Fibroblast of lung (primary cell): ENCODE measurements around the gene AMBP. TPM values are rescaled to one million over a fixed set of nuclear protein-coding genes. Genes with fewer than 3 reads are reported as not detected.

Source experiments
- DNase-seq, 2 donors: peaks; one replicate each; pipeline versions ENCODE4 v3.0.0 to v3.0.0-alpha.2; 2010; ENCODE audit warnings: low read depth in 2 of 2
- H2AFZ ChIP-seq: 2 replicates; pipeline ENCODE4 v1.5.1; 2012; ENCODE audit warnings: low read length, control low read depth, inconsistent platforms
- H3K27ac ChIP-seq: 2 replicates; pipeline ENCODE4 v1.5.1; 2011; ENCODE audit warnings: low read length, control low read depth; ENCODE audit not compliant: insufficient read depth
- H3K27me3 ChIP-seq: 2 replicates; pipeline ENCODE4 v1.5.1; 2011; ENCODE audit warnings: mild to moderate bottlenecking, low read length; ENCODE audit not compliant: control insufficient read depth, insufficient read depth
- H3K36me3 ChIP-seq: 2 replicates; pipeline ENCODE4 v1.5.1; 2011; ENCODE audit warnings: low read length; ENCODE audit not compliant: control insufficient read depth, insufficient read depth
- H3K4me1 ChIP-seq: 2 replicates; pipeline ENCODE4 v1.5.1; 2011; ENCODE audit warnings: low read length; ENCODE audit not compliant: control insufficient read depth, insufficient read depth; ENCODE audit errors: extremely low read depth
- H3K4me2 ChIP-seq: 2 replicates; pipeline ENCODE4 v1.5.1; 2011; ENCODE audit warnings: low read length, control low read depth; ENCODE audit not compliant: insufficient read depth; ENCODE audit errors: extremely low read depth
- H3K4me3 ChIP-seq, 4 experiments: fragments of 200-600 bp in 1 of 4; sonication (generic) in 1 of 4; replicated peaks in 1 of 4; 2 replicates each; pipeline ENCODE4 v1.5.1; 2011 to 2016; ENCODE audit warnings: low read length in 4 of 4, low read depth in 3 of 4, mild to moderate bottlenecking in 3 of 4, control low read depth in 2 of 4, inconsistent platforms in 1 of 4, mixed read lengths in 1 of 4; ENCODE audit not compliant: insufficient read depth in 1 of 4; ENCODE audit errors: control extremely low read depth in 1 of 4
- H3K79me2 ChIP-seq: 2 replicates; pipeline ENCODE4 v1.5.1; 2012; ENCODE audit warnings: mild to moderate bottlenecking, low read length, inconsistent platforms; ENCODE audit not compliant: control insufficient read depth, insufficient read depth
- H3K9ac ChIP-seq: 2 replicates; pipeline ENCODE4 v1.5.1; 2011; ENCODE audit warnings: mild to moderate bottlenecking, low read length, control low read depth; ENCODE audit not compliant: insufficient read depth
- H3K9me3 ChIP-seq: 2 replicates; pipeline ENCODE4 v1.5.1; 2012; ENCODE audit warnings: low read depth, low read length; ENCODE audit not compliant: control insufficient read depth, insufficient read depth
- H4K20me1 ChIP-seq: 2 replicates; pipeline ENCODE4 v1.5.1; 2011; ENCODE audit warnings: low read length; ENCODE audit not compliant: control insufficient read depth, insufficient read depth; ENCODE audit errors: extremely low read depth
- CTCF ChIP-seq, 2 donors: IDR thresholded peaks in 1 of 2; conservative IDR thresholded peaks in 1 of 2; 1 replicate in 1 of 2; 2 replicates in 1 of 2; pipeline ENCODE4 v1.5.1; 2011 to 2012; ENCODE audit warnings: low read length in 2 of 2, control low read depth in 1 of 2, inconsistent platforms in 1 of 2, low read depth in 1 of 2, mild to moderate bottlenecking in 1 of 2
- EZH2 ChIP-seq: IDR thresholded peaks from 2 replicates; pipeline ENCODE4 v1.5.1; 2012; ENCODE audit warnings: low read length, control low read depth, mild to moderate bottlenecking; ENCODE audit errors: missing control alignments
- polyA plus RNA-seq, 2 donors: library from polyadenylated mRNA; depleted of rRNA in 1 of 2; stranded (reverse) in 1 of 2; unstranded in 1 of 2; fragments of >200 nt; gene quantifications; 2 replicates each; pipeline ENCODE4 v1.2.1, GENCODE V29; 2011 to 2012; ENCODE audit warnings: missing spikeins in 1 of 2
- total RNA-seq: library from RNA; depleted of rRNA; stranded (reverse); fragments of >200 nt; gene quantifications from 2 replicates; pipeline ENCODE4 v1.2.1, GENCODE V29; 2014

Gene AMBP
- total and polyA plus RNA-seq, 2 donors (not counting 1 experiment from before 2014, with no cell fraction given): 0.07 to 0.17 TPM

- peaks cover 5% of the 10 kb centered on the region for H3K27me3 ChIP-seq
- peak; percentile 33 for TF ChIP-seq EZH2
- no peak for TF ChIP-seq CTCF (conservative IDR thresholded peaks at IDR 0.05 in 1 of 2, IDR thresholded peaks at IDR 0.05 in 1 of 2; ENCODE audit: low read depth in 1 of 2, low read length in 2 of 2)
- peaks cover 2% of the 10 kb centered on the region for H3K4me1 ChIP-seq
- DNase-seq: peak; percentile 64 to 77
- H3K9me3 ChIP-seq: no peaks in the 10 kb centered on the region
- no peaks in the 10 kb centered on the region for H4K20me1 ChIP-seq
- H3K79me2 ChIP-seq: no peaks in the 10 kb centered on the region
- no peak overlapping the region for H3K4me3 ChIP-seq
- H2AFZ ChIP-seq: no peak overlapping the region
- no peaks in the 10 kb centered on the region for H3K36me3 ChIP-seq
- no peak overlapping the region for H3K4me2 ChIP-seq
- H3K9ac ChIP-seq: no peak overlapping the region
- no peak overlapping the region for H3K27ac ChIP-seq
These were observed 34.9 kb upstream of the AMBP start for GRCh38 chr9:114112778-114113584.

- H3K4me2 ChIP-seq: no peak overlapping the region
- H3K4me3 ChIP-seq: no peak overlapping the region
- H3K9ac ChIP-seq: no peak overlapping the region
- peak in 1 of 2 donors; percentile 12 for DNase-seq
- TF ChIP-seq CTCF (conservative IDR thresholded peaks at IDR 0.05 in 1 of 2, IDR thresholded peaks at IDR 0.05 in 1 of 2; ENCODE audit: low read depth in 1 of 2, low read length in 2 of 2) (no peak), EZH2 (no peak)
- H4K20me1 ChIP-seq: no peaks in the 10 kb centered on the region
- no peak overlapping the region for H3K27ac ChIP-seq
- no peaks in the 10 kb centered on the region for H3K9me3 ChIP-seq
- no peaks in the 10 kb centered on the region for H3K36me3 ChIP-seq
- peaks cover 5% of the 10 kb centered on the region for H3K27me3 ChIP-seq
- H3K4me1 ChIP-seq: peaks cover 2% of the 10 kb centered on the region
- H2AFZ ChIP-seq: no peak overlapping the region
- no peaks in the 10 kb centered on the region for H3K79me2 ChIP-seq
These were observed 34.2 kb upstream of the AMBP start for GRCh38 chr9:114112325-114112724.

- H3K27me3 ChIP-seq: peaks cover 3% of the 10 kb centered on the region
- TF ChIP-seq CTCF (conservative IDR thresholded peaks at IDR 0.05 in 1 of 2, IDR thresholded peaks at IDR 0.05 in 1 of 2; ENCODE audit: low read depth in 1 of 2, low read length in 2 of 2) (no peak), EZH2 (no peak)
- peak; percentile 45 to 84 for DNase-seq
These were observed 32.1 kb upstream of the AMBP start for GRCh38 chr9:114110180-114110579.

More at GRCh38 chr9:114110180-114110579, 32.1 kb upstream of the AMBP start:
- Histone ChIP-seq H4K20me1 (no peaks in the 10 kb centered on the region), H3K4me3 (no peak overlapping the region), H3K27ac (no peak overlapping the region), H3K36me3 (no peaks in the 10 kb centered on the region), H3K4me2 (no peak overlapping the region), H2AFZ (no peak overlapping the region), H3K9ac (no peak overlapping the region), H3K4me1 (peaks cover 2% of the 10 kb centered on the region), H3K79me2 (no peaks in the 10 kb centered on the region), H3K9me3 (no peaks in the 10 kb centered on the region)
